Stimulated activated CD8-positive, alpha-beta memory T cell treated with anti-CD3 and anti-CD28 coated beads, Interleukin-15, amount 100 ng/mL, for 4 hours (primary cell): ENCODE results near the gene CA10.

Experiments used
- DNase-seq, 2 donors: peaks; one replicate each; pipeline ENCODE4 v3.0.0-alpha.2; 2020; ENCODE audit warnings: low read depth in 2 of 2

CA10 gene

GRCh38 chr17:51818777-51819176 is 339.7 kb downstream of the CA10 start:
- DNase-seq = no peak

GRCh38 chr17:51817955-51818354 is 340.6 kb downstream of the CA10 start:
- no peak for DNase-seq

DNA sequence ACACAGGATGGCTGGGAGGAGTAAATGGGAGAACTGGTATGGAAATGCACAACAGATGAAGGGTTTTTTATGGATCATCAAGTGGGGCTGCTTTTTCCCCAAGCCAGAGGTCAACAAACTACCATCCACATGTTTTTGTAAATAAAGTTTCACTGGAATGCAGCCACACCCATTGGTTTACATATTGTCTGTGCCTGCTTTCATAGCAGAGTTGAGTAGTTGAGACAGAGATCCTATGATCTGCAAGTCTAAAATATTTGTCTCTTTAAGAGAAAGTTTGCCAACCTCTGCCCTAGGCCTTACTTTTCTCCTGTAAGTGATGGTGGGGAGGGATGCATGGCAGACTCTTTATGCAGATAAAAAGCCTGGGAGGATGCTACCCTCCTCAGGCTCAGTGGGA is 341.4 kb downstream of the CA10 start:
- no peak for DNase-seq

DNA sequence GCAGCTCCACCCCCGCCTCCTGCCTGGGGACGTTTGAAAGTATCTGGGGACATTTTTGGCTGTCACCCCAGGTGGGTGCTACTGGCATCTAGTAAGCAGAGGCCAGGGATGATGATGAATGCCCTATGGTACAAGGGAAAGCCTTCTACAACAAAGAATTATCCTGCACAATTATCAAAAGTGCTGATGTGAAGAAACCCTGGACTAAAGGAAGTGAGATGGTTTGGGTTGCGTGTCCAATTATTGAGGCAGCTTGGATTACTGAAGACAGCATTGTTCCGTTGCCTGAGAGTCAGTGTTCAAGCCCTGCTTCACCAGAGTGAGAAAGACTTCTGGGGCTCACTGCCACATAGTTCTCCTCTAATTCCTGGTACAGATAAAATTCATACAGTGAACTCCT is 343.4 kb downstream of the CA10 start:
- DNase-seq = no peak

- DNase-seq = no peak
Observed at GRCh38 chr17:51814521-51814920, 344.0 kb downstream of the CA10 start.

- DNase-seq = no peak
Observed at GRCh38 chr17:51813784-51814174, 344.7 kb downstream of the CA10 start.

- DNase-seq = no peak
Observed at GRCh38 chr17:51813140-51813783, 345.3 kb downstream of the CA10 start.

GRCh38 chr17:51807460-51807859 is 351.1 kb downstream of the CA10 start:
- DNase-seq = no peak

DNA sequence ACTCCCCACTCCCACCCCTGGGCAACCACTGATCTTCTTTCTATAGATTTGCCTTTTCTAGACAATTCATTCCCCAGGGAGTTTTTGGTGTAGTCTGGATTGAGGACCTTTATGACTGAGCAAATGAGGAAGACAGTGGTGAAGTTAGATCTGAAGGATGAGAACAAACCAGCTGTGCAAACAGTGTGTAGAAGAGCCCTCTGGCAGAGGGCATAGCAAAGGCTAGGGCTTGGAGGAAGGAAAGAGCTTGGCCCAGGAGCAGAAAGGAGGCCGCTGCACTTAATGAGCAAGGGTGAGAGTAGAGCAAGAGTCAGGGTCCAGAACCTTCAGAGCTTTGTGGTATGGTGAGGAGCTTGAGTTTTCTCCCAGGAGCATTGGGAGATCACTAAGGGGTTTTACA is 352.7 kb downstream of the CA10 start:
- DNase-seq = no peak

- DNase-seq = no peak
Observed at GRCh38 chr17:51805185-51805584, 353.3 kb downstream of the CA10 start.

GRCh38 chr17:51803161-51803560 is 355.4 kb downstream of the CA10 start:
- no peak for DNase-seq

DNA sequence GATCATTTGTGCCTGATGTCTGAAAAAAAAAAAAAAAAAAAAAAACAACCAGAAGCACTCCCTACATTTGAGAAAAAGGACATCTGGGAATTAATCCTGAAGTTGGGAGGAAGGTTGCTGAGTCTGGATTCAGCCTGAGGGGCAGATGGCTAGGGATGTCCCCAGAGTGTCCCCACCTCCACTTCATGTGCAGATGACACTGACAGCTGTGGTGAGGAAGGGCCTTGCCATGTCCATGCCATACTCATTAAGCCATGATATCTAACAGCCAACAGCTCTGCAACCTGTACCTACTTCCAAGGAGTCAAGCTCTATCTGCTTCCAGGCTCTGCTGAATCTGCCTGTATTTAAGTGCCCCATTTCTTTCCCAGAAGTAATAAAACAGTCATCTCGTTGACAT is 356.0 kb downstream of the CA10 start:
- no peak for DNase-seq

DNA sequence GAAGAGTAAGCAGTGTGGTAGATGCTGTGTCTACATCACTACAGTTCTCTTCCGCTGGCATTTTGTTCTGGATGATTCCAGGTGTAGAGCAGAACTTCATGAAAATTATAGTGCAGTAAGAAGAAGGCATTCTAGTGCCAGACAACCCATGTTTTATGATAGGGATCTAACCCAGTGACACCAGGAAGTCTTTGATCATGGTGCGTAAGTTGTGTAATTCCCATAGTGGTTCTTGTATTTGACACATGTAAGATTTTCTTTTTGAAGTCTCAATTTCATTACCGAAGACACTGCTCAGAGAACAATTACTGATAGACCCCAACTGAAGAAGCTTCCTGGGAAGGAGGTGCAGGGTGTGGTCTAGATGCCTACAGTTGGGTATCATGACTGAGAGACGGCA is 356.9 kb downstream of the CA10 start:
- no peak for DNase-seq

GRCh38 chr17:51799981-51800380 is 358.5 kb downstream of the CA10 start:
- DNase-seq = no peak

DNA sequence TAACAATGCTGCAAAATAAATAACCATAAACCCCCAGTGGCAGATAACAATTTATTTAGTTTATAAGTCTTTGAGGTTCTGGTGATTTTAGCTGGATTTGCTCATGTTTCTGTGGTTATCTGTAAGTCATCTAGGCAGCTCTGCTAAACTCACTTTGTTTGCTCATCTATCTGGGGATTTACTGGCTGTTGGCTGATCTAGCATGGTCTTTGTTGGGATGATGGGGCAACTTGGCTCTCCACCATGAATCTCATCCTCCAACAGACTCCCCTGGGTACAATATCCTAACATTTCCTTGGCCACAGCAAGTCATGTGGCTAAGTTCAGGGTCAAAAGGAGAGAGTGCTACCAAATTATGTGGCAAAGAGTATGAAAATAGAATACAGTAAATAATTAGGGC is 359.3 kb downstream of the CA10 start:
- no peak for DNase-seq

- DNase-seq = no peak
Observed at GRCh38 chr17:51797150-51797549, 361.4 kb downstream of the CA10 start.

DNA sequence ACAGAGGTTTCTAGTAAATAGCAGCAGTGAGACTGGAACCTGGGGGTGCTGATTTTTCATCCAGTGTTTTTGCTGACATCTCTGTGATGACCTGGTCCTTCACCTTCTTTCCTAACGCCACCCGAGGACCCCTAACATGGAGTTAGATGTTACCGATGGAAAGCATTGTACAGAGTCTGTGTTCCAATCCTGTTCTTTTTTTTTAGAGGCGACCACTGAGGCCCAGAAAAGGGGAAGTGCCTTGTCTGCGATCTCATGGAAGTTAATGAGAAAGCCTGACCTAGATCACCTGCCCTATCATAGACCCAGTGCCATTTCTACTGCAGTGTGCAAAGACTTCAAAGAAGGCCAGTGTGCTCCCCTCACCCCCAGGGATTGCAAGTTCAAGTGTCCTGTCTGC is 362.5 kb downstream of the CA10 start:
- no peak for DNase-seq

DNA sequence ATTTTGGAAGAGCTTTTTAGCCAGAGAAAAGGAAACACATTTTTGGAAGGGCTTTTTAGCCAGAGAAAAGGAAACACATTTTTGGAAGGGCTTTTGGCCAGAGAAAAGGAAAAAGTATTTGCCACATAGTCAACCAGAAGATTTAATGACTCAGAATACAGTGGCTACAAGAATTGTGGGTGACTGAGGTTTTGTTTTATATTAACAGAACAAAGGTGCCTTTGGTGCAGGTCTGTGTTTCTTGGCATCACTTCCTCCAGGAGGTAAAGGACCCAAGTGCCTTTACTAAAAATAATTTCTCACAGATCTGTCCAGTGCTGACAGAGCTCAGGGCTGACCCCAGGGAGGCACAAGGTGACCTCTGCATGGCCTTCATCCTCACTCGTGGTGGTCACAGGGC is 363.1 kb downstream of the CA10 start:
- DNase-seq = no peak

DNA sequence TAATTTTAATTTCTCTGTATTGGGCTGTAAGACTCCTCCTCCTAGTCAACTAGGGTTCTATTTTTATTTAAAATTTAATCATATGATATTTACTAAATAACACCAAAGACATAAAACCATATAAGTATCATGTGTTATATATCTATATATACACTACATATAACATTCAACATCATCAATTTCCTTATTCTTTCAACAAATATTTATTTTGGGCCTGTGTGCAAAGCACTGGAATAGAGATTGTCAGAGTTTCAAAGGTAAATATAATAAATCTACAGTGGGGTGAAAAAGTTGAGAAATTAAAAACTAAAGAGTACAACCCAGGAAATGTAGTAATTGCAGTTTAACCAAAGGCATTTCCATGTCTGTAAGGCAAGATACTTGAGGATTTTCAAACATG is 364.0 kb downstream of the CA10 start:
- no peak for DNase-seq

DNA sequence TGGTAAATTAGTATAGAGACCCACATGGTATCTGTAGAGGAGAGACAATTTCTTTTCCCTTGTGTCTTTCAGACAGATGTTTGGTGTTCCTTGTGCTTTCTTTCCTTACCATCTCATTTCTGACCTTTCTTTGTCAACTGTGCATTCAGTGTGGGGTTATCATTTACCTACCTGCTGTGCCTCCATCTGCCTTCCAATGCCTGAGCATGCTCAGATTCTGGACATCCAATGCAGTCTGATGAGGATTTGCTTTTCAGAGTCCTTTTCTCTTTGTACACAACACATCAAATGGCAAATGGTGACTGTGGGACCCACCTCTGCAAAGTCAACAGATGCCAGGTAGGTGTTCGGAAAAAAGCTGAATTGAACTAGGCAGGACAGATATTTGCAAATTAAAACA is 364.8 kb downstream of the CA10 start:
- no peak for DNase-seq

- DNase-seq = no peak
Observed at GRCh38 chr17:51778842-51779241, 379.7 kb downstream of the CA10 start.

DNA sequence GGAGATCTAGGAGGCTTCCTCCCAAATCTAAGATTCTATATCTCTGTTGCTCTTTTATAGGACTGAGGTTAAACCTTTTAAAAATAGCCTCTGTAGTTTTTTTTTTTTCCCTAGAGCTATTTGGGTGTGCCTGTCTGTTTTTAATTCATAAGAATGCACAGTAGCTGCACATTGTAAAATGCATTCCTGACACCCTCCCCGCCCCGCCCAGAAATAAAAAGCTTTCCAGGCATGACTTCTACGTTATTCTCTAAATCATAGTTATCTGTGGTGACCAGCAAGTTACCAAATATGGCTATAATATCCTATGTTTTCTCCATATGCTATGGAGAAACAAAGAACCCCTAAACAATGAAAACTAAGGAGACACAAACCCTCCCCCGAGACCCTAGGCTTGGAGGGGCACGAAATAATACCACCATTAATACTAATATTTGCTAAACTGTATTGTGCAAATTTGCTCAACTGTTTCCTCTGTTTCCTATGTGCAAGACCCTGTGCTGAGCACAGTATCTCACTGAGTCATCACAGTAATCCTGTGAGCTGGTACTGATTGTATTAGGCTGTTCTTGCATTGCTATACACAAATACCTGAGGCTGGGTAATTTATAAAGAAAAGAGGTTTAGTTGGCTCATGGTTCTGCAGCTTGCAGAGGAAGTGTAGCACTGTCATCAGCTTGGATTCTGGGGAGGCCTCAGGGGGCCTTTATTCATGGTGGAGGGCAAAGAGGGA is 388.3 kb downstream of the CA10 start:
- no peak for DNase-seq

DNA sequence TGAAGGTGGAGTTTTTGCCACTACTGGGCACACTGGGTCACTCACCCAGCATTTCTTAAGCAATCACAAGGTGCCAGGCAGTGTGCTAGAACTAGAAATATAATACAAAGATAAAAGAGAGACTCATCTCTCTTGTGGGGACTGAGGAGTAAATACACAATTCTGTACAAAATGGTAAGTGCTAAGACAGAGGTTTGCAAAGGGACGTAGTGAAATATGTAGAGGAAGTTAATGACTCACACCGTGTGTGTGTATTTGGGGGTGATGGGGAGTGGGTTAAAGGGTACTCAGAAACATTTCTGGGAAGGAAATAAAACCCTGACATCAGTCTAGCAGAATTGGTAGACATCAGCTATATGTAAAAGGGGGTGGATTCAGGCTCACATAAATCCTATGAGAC is 389.3 kb downstream of the CA10 start:
- no peak for DNase-seq

DNA sequence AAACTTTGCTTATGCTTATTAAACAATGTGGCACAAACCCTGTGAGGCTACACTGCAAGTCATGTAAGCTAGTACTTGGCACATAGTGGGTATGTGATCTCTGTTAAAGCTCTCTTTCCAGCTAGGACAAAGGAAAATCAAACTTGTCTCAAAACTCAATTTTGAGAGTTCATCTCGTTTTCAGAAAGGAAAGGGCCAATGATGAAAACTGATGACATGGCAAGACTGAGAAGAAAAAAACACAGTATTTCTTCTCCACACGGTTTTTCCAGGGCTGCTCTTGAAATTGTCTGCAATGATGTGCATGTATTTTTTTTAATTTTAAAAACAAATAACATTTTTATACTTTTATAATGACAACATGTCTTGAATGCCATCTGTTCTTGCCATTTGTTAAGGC is 389.8 kb downstream of the CA10 start:
- DNase-seq = no peak
